Thyroid gland (tissue), 4 donors: ENCODE results near the gene REELD1. TPM values are rescaled to one million over a fixed set of nuclear protein-coding genes. Genes with fewer than 3 reads are reported as not detected.

Experiments
- DNase-seq, 2 donors: peaks; one replicate each; pipeline ENCODE4 v3.0.0-alpha.2; 2019
- H3K27ac ChIP-seq, 3 donors: fragments of 200-600 bp; sonication (generic); 1 replicate in 2 of 3; 2 replicates in 1 of 3; pipeline ENCODE4 v1.5.1; 2016 to 2019; ENCODE audit warnings: mild to moderate bottlenecking in 1 of 3, moderate library complexity in 1 of 3
- H3K27me3 ChIP-seq: fragments of 200-600 bp; sonication (generic); one replicate; pipeline ENCODE4 v1.5.1; 2019
- H3K36me3 ChIP-seq, 2 donors: fragments of 200-600 bp; sonication (generic); one replicate each; pipeline ENCODE4 v1.5.1; 2016 to 2019
- H3K4me1 ChIP-seq, 2 donors: fragments of 200-600 bp; sonication (generic); one replicate each; pipeline ENCODE4 v1.5.1; 2017 to 2019
- H3K4me3 ChIP-seq, 3 donors: fragments of 200-600 bp; sonication (generic); replicated peaks in 1 of 3; 1 replicate in 2 of 3; 2 replicates in 1 of 3; pipeline ENCODE4 v1.5.1; 2016; ENCODE audit warnings: mild to moderate bottlenecking in 1 of 3
- H3K9me3 ChIP-seq: fragments of 200-600 bp; sonication (generic); one replicate; pipeline ENCODE4 v1.5.1; 2017
- CTCF ChIP-seq, 6 experiments: fragments of 200-600 bp in 3 of 6; fragments of 450-650 bp in 3 of 6; sonication (generic) in 3 of 6; IDR thresholded peaks; one replicate each; pipeline ENCODE4 v1.5.1; 2016 to 2019; ENCODE audit warnings: antibody characterized with exemption in 6 of 6, mild to moderate bottlenecking in 2 of 6, inconsistent platforms in 1 of 6, moderate library complexity in 1 of 6
- POLR2A ChIP-seq, 2 donors: fragments of 450-650 bp; IDR thresholded peaks; one replicate each; pipeline ENCODE4 v1.6.1; 2017; ENCODE audit warnings: antibody characterized with exemption in 2 of 2, mild to moderate bottlenecking in 2 of 2, moderate library complexity in 1 of 2
- WGBS, 2 donors: methylation state at CpG; one replicate each; pipeline ENCODE4 v1.1.5; 2017; 5-methylcytosine and 5-hydroxymethylcytosine counted together
- intact Hi-C: fragments of 100-400 bp; cut with DNase I; formaldehyde crosslinking; loops from one replicate; pipeline ENCODE4 v1.15.1; 2023
- total RNA-seq, 4 donors: library from RNA; depleted of rRNA; stranded (reverse); fragments of >200 nt; gene quantifications; one replicate each; pipeline ENCODE4 v1.2.3, GENCODE V29; 2016

The REELD1 gene
- total RNA-seq, 4 donors from 2014 or later = 0.11 to 0.42 (median 0.13) TPM; not detected in 1

GRCh38 chr4:146186041-146186440, 28.3 kb upstream of the REELD1 start:
- H3K9me3 ChIP-seq = no peaks in the 10 kb centered on the region
- no peak for DNase-seq
- H3K27me3 ChIP-seq = no peaks in the 10 kb centered on the region
- 95 to 96% methylated on average over 4 of the region's 4 CpGs for WGBS, 2 donors
- no peak for TF ChIP-seq POLR2A (IDR thresholded peaks at IDR 0.05)
- no peak for TF ChIP-seq CTCF (IDR thresholded peaks at IDR 0.05)
- intact Hi-C loops = no loop called here
- H3K4me1 ChIP-seq = no peaks in the 10 kb centered on the region
- H3K36me3 ChIP-seq = peaks cover 15 to 23% of the 10 kb centered on the region in 2 donors
- no peak overlapping the region for H3K4me3 ChIP-seq
- H3K27ac ChIP-seq = no peak overlapping the region

GRCh38 chr4:146186596-146186995, 27.7 kb upstream of the REELD1 start:
- Histone ChIP-seq H3K9me3 (no peaks in the 10 kb centered on the region), H3K4me1 (no peaks in the 10 kb centered on the region), H3K27me3 (no peaks in the 10 kb centered on the region), H3K27ac (no peak overlapping the region), H3K4me3 (no peak overlapping the region), H3K36me3 (peaks cover 16 to 23% of the 10 kb centered on the region in 2 donors)
- TF ChIP-seq CTCF (IDR thresholded peaks at IDR 0.05) = no peak
- TF ChIP-seq POLR2A (IDR thresholded peaks at IDR 0.05) = no peak
- 85 to 88% methylated on average over 3 of the region's 3 CpGs for WGBS, 2 donors
- intact Hi-C loops = no loop called here
- no peak for DNase-seq

GRCh38 chr4:146190456-146190855, 23.9 kb upstream of the REELD1 start:
- H3K9me3 ChIP-seq = no peaks in the 10 kb centered on the region
- H3K4me3 ChIP-seq = no peak overlapping the region
- intact Hi-C loops = no loop called here
- DNase-seq = no peak
- H3K27me3 ChIP-seq = no peaks in the 10 kb centered on the region
- H3K36me3 ChIP-seq = peaks cover 16 to 23% of the 10 kb centered on the region in 2 donors
- no peaks in the 10 kb centered on the region for H3K4me1 ChIP-seq
- WGBS, 2 donors = 78 to 82% methylated on average over 2 of the region's 2 CpGs
- TF ChIP-seq CTCF (IDR thresholded peaks at IDR 0.05) = no peak
- no peak for TF ChIP-seq POLR2A (IDR thresholded peaks at IDR 0.05)
- H3K27ac ChIP-seq = no peak overlapping the region

GRCh38 chr4:146191766-146192458, 22.4 kb upstream of the REELD1 start:
- no peak overlapping the region for H3K4me3 ChIP-seq
- no peak for TF ChIP-seq CTCF (IDR thresholded peaks at IDR 0.05)
- no peak for TF ChIP-seq POLR2A (IDR thresholded peaks at IDR 0.05)
- intact Hi-C loops = no loop called here
- H3K9me3 ChIP-seq = no peaks in the 10 kb centered on the region
- H3K27me3 ChIP-seq = no peaks in the 10 kb centered on the region
- WGBS, 2 donors = 73 to 77% methylated on average over 9 of the region's 9 CpGs
- peaks cover 16 to 23% of the 10 kb centered on the region in 2 donors for H3K36me3 ChIP-seq
- no peak overlapping the region for H3K27ac ChIP-seq
- no peaks in the 10 kb centered on the region for H3K4me1 ChIP-seq
- no peak for DNase-seq

GRCh38 chr4:146193628-146194027, 20.7 kb upstream of the REELD1 start:
- intact Hi-C loops = no loop called here

More at GRCh38 chr4:146193628-146194027, 20.7 kb upstream of the REELD1 start:
- WGBS, 2 donors = 91 to 93% methylated on average over 5 of the region's 5 CpGs
- no peaks in the 10 kb centered on the region for H3K9me3 ChIP-seq
- peaks cover 12 to 16% of the 10 kb centered on the region in 2 donors for H3K36me3 ChIP-seq
- TF ChIP-seq CTCF (IDR thresholded peaks at IDR 0.05) (no peak), POLR2A (IDR thresholded peaks at IDR 0.05) (no peak)
- no peak overlapping the region for H3K27ac ChIP-seq
- H3K4me3 ChIP-seq = no peak overlapping the region
- no peaks in the 10 kb centered on the region for H3K4me1 ChIP-seq
- DNase-seq = no peak
- H3K27me3 ChIP-seq = no peaks in the 10 kb centered on the region
